Stimulated activated CD4-positive, alpha-beta T cell treated with anti-CD3 and anti-CD28 coated beads, TNF-alpha, amount 100 ng/mL, for 24 hours (primary cell): ENCODE measurements around the gene CYP26B1.

ENCODE experiments used
- DNase-seq, 3 experiments: peaks; one replicate each; pipeline ENCODE4 v3.0.0-alpha.2; 2020; ENCODE audit warnings: low read depth in 3 of 3

The CYP26B1 gene

DNA sequence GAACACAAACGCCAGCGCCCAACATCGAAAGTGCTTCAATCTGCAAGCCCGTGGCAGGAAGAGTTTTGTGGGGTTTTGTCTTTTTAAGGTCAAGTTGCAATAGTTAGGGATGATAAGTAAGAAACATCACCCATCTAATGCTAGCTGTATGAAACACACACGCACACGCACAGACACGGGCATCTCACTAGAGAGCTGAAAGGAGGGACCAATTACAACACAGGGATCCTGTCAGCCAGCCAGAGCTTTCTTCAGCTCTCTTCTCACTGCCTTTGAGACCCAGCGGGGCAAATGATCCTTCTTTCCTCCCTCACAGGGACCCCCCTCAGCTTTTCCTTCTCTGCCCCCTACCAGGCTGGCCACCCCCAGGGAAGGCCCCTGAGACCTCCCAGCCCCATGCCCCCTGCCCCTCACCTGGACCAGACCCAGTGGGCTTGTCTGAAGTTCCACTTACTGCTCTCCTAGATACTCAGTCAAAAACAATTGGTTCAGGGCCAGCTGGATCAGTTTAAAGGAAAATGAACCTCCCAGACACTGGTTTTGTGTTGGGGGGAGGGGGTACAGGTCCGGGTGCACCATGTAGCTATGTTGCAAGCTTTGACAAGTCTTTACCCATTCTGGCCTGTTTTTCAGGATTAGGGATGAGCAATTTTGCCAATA is 17.9 kb downstream of the CYP26B1 start:
- no peak for DNase-seq

DNA sequence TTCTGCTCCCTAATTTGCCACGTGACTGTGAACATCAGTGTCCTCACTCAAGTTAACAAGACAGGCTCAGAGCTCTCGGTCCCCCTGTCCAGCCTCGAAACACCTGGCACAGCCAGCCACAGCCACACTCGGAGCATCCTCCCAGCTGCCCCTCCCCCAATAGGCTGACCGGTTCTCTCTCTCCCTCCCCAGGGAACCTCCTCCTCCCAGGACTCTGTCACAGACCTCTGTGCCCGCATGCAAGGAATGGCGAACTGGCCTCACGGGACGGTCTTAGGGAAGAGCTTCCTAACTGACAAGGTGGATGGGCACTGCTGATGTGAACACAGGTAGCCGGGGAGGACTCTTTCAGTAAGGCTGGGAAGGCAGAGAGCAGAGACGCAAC is 18.8 kb downstream of the CYP26B1 start:
- DNase-seq = no peak

DNA sequence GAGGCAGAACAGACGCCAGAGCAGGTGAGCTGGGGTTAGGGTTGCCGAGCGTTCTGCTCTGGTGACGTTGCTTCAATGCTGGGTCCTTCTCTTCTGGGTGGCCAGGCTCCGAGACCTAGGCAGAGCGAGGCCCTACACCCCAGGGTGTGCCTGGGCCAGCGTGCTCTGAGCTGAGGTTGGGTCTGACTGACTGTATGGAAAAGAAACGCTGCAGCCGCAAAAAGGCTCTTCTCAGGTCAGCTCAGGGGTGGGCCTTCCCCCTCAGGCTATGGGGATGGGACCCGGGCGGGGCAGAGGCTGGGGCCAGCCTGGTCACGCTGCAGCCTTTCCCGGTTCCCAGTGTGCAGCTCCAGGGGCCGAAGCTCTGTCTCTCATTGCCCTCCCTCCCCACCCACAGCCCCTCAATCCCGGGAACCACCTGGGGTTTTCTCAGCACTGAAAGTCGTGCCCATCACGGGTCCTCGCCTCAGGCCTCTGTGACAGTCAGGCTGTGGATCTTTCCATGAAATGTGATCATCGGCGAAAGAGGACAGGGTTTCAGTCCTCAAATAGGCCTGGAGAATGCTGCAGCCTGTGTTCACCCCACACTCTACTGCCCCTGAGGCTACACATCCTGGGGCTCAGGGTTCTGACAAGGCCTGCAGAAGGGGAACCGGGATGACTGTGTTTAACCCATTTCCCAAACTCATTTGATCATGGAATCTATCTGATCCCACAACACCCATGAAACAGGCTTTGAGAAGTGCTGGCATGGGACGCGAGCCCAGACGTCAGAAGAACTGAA is 19.4 kb downstream of the CYP26B1 start:
- DNase-seq = no peak

DNA sequence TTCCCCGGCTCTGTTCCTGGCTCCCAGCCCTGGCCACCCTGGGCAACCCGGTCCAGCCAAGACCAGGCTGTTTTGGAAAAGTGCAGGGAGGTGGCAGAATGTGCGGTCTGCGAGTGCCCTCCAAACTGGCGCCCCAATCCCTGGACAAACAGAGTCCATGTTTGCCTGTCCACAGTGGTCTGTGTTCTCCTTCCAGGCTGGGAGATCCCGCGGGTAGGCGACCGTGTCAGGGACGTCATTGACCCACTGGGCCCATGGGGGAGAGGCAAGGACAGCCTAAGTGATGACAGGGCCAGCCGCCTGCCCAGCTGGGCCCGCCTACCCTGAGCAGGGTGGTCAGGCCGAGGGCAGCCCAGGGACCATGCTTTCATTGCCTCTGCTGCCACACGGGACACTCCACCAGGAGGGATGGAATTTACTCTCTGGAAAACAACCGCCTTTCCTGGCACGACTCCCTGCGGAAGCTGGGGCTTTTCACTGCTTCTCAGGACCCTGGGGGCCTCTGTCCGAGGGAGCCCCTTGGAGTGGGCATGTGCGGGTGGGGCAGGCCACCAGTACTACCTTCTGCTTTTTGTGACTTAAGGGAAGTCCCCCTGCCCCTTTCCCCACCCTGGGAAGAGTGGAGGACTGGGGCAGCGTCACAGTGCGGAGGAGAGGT is 20.1 kb downstream of the CYP26B1 start:
- DNase-seq = no peak

DNA sequence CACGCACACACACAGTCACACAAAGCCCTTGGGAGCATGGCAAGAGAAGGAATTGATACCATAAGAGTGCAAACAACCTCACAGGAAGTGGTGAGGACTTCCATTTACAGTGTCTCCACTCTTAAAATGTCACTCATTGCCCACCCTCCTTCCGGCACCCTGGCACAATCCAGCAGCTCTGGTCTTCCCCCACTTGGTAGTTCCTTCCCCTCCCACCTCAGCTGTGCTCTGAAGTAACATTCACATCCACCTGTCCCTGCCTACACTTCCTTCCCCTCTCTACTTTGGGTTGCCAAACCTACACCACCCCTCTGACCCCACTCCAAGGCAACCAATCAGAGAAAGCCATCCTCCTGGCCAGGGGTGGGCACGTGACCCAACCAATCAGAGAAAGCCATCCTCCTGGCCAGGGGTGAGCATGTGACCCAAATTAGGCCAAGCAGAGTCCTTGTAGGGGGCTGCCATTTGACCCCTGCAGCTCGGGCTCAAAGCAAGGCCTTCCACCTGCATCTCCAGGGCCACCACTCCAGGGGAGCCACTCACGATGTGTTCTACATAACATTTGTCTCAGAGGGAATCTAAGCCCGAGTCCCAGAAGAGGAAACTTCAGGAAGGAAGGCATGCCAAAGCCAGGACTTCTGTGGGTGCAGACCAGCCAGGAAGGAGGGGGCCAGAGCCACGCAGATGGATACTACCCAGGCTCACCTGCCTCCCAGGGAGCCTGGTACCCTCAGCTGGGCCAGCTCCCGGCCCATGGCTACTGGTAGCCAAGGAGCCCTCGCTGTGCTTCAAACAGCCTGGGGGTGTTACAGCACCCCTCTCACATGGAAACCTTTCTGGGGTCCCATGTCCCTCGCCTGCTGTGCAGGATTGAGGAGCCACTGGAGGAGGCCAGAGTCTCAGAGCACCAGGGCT is 21.2 kb downstream of the CYP26B1 start:
- DNase-seq = no peak

DNA sequence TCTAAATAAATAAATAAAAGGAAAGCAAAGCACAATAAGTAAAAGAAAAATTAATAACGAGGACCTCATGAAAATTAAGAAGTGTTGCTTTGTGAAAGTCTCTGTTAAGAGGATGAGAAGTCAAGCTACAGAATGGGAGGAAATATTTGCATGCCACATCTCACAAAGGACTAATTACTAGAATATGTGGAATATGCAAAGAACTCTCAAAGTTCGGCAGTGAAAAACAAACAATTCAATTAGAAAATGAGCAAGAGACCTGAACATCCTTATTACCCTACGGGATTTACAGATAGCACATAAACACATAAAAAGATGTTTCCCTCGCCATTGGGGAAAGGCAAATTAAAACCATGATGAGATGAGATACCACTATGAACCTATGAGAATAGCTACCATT is 23.3 kb downstream of the CYP26B1 start:
- no peak for DNase-seq

DNA sequence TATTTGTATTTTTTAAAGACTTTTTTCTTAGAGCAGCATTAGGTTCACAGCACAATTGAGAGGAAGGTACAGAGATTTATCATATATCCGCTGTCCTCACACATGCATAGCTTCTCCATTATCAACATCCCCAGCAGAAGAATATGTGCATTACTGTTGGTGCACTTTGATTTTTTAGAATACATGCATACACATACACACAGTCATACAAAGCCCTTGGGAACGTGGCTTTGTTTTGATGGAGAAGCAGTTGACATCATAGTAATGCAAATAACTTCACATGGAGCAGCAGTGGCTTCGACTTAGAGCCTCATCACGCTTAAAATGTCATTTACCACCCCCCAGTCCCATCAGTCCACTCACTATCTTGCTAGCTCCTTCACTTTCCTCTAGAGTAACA is 26.5 kb downstream of the CYP26B1 start:
- no peak for DNase-seq

DNA sequence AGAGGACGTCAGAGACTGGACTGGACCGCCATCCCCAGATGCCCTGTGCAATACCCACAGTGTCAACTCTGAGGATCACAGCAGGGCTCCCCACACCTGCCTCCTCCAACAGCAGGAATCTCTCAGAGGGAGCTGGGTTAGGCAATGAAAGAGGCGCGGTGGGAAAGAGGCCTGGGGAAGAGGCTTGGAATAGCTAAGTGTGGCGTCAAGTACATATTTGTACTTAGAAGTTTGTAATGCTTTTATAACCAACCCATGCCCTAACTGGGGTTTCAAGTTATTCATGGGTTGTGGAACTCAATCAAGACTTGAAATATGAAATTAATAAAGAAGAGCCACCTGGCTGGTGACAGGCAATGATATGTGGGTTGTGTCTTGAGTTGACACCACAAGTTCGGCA is 28.7 kb downstream of the CYP26B1 start:
- DNase-seq = no peak

DNA sequence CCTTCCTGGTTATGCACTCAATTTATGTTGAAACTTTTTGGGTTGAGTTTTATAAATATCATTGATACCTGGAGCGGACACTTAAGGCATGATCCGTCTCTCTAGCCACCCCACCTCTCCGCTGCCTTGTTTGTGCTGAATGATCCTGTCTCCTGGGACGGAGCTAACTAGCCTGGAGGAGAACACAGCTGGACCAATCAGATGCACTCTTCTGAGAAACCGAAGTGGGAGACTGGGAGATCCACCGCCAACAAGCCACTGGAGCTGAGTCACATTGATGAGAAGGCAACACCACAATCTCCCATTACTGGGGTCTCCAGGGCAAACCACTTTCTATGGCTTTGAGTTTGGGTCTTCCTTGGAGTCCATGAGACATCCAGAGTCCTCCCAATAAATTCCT is 29.3 kb downstream of the CYP26B1 start:
- no peak for DNase-seq

DNA sequence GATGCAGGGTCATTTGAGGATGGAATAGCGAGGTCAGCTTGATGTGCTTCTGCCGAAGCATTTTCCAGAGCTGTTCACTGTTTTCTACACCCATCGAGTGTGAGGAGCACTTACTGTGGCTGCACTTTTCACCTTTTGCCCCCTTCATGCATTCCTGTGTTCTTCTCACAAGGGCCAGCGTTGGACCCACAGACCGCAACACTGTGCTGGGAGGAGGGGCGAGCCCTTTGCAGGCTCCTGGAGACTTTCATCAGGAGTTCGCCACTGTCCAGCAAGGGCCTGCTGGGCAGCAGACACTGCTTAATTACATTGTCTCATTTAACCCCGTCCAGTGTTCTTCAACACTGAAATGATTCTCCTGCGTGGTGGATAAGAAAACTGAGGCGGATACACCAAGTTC is 29.9 kb downstream of the CYP26B1 start:
- no peak for DNase-seq

DNA sequence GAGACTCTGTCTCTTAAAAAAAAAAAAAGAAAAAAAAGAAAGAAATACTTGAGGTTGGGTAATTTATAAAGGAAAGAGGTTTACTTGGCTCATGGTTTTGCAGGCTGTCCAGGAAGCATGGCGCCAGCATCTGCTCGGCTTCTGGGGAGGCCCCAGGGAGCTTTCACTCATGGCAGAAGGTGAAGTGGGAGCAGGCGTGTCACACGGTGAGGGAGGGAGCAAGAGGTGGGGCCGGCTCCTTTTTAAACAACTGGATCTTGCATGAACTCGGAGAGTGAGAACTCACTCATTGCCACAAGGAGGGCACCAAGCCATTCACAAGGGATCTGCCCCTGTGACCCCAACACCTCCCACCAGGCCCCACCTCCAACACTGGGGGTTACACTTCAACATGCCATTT is 30.6 kb downstream of the CYP26B1 start:
- no peak for DNase-seq

DNA sequence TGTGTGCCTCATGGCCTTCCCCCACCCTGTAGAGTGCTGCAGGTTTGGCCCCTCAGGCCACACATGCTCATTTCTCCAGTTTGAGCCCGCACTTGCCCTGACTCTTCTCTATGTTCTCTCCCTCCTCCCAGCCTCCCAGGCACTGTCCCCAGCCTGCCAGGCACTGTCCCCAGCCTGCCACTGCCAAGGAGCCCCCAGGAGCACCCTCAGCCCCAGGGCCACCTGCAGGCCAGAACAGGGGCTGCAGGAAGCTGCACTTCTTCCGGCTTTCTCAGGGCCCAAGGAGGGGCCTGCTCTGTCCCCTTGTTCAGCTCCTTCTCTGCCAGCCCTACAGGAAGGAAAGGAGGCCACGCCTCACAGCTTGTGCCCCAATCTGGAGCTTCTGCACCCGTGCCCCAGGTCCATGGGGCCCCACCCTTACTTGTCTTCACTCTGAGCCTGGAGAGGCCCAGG is 31.6 kb downstream of the CYP26B1 start:
- no peak for DNase-seq

DNA sequence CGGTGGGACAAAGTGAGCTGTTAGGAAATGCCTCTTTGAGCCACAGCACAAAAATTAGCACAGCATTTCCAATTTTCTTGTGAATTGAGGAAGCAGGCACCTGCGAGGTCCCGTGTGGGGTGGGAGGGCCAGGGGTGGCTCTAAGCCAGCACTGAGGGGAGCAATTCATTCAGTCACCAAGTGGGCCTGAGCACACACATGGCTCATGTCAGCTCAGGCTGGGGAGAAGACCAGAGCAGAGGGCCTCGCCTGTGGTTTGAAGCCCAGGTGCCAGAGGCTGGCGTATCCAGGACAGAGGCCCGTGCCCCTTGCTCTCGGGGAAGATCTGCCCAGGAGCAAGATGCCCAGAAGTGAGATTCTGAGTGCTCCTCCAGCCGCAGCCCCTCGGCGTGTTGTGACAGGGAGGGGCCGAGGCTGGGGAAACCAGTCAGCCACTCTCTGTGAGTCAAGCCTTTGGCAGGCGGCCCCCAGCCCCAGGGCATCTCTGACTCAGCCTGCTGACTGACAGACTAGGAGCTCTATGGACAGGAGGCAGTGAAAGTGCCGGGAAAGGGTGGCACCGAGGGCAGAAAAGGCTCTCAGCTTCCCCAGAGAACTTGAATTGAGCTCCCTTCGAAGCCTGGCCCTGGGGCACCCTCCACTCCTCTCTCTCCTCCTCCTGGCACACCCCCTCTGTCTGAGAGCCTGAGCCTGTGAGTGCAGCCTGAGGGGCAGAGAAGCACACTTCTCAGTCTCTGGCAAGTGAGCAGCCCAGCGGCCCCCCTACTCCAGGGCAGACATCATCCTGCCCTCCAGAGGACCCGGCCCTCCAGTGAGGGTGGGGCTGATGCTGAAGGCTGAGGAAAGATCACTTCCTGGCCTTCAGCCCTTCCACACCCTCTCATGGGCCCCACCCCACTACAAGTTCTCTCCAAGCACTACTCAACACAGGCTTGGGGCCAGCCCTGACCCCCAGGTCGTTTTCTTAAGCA is 32.3 kb downstream of the CYP26B1 start:
- no peak for DNase-seq

DNA sequence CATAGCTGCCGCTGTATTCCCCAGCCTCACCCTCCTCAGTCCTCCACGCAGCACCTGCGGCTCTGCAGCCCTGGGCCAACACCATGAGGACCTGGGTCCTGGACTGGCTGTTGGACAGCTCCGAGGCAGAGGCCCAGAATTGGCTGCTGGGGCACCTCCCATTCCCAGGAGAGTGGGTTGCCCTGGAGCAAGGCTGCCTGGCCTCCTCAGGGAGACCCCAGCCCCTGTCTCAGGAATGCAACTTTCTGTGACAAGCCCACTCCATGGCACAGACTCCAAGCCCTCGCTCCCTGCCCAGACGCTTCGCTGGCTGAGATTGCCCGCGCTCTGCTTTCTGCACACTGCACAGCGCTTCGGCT is 33.0 kb downstream of the CYP26B1 start:
- no peak for DNase-seq

DNA sequence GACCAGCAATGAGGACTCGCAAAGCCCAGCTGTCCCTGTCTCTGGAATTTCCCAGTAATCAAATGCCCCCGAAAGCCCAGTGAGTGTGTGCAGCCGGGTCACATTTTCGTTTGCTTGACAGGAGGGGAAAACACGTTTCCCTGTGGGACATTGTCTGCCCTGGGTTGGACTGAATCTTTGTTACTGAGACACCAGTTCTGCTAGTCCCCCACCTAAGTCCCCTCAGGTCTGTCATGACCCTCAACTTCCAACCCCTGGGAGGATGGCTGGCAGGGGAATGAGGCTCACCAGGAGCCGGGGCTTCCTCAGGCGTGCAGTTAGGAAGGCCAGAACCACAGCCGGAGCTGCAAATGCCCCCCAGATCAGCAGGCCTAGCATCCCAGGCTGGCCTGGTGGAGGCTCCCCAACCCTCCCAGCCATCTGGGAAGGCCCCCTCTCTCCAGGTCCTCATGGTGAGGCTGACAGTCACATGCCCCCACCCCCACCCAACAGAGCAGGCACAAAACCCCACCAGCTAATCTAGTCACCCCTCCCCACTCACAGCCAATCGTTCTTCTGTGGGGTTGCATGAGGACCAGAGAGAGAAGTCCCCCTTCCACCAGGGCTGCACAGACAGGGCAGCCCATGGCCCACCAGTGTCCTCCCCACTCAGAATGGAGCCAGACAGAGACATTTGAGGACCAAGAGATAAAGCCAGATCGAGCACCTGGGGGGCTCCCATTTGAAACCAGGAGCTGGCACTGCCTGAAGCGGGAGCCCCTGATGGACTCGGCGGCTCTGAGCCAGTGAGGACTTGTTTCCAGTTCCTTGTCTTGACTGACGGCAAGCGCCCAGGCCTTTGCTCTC is 33.6 kb downstream of the CYP26B1 start:
- no peak for DNase-seq

DNA sequence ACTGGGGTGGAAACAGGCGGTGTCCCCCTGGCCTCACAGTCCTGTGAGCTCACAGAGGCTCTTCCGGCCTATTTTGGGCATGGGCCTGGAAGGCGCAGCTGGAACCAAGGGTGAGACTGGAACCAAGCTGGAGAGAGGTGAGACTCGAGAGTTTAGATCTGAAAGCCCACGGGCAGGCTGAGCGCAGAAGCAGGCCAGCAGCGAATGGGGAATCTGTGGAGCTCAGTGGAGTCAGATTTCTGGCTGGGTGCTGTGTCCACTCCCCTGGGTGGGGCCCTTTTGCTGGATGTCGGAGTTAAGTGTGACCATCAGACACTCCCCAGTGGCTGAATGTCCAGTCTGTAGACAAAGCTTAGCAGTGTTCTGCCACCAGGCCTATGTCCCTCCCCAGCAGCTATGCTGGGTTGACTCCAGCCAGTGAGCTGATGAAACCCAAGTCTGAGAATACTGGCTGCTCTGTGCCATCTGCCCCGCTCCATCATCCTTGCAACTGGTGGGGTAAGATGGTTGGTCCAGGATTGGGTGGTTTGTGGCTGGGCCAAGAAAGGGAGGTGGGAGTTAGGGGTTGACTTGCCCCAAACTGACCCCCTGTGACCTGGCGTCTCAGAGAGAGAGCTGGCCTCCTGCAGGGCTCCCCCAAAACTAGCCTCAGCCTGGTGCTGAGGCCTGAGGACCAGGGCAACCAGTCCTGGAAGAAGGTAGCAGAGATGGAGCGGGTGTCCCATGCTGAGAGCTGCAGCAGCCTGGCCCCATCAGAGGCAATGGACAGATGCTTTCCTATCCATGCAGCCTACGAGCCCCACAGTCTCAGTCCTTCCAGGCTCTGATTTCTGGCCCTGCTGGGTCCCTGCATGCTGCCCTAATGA is 34.4 kb downstream of the CYP26B1 start:
- no peak for DNase-seq

DNA sequence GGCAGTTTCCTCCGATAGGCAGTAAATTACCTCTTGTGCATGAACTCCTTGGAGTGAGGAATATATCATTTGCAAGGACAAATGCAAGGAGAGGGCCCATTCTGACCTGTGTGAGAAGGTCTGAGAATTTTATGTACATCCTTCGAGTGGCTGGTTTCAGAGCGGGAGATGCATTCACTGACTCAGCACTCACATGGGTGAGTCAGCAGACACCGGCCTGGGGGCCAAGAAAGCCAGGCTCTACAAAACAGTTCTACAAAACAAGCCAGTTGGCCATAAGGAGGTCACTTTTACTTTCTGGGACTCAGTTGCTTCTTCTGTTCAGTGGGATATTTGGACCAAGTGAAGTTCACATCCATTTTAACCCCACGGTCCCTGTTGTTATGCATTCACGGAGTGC is 35.3 kb downstream of the CYP26B1 start:
- DNase-seq = no peak

DNA sequence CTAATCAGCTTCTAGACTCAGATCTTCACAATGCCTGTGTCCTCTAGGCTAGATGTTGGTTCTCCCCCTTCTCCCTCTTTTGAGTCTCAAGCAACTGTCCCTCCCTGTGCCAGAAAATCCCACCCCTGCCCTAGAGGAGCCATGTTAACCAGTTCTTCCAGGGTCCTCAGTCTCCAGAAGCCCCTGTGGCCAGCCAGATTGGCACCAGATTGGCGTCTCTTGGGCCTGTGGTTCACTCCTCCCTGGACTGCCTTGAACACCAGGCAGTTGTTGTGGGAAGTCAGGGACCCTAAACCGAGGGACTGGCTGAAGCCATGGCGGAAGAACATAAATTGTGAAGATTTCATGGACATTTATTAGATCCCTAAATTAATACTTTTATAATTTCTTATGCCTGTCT is 36.6 kb downstream of the CYP26B1 start:
- no peak for DNase-seq

DNA sequence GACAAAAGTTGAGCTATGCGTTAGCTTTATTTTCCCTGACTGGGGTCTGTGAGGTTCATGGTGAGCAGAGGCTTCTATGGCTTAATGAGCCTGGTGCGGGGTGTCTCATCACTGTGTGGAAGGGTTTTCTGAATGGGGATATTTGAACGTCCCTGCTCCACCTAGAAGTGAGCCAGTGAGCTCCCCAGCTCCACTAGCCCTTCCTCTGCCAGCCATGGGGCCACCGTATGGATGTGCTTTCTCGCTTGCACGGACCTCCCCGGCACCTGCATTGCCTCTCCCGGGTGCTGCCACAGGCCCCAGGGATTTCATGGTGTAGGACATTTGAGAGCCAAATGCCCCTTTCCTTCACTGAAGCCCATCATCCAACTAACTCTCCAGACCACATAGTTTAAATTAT is 37.8 kb downstream of the CYP26B1 start:
- no peak for DNase-seq
